Common myeloid progenitor, CD34-positive (primary cell): Measurements from ENCODE around the gene CCDC40.

Experiments used
- CTCF ChIA-PET: fragments of 350-600 bp; sonication (Branson Sonifier 250); formaldehyde crosslinking; loops from one replicate; lab custom pipeline; 2021; ENCODE audit warnings: antibody characterized with exemption; lab: Charles Lee
- POLR2A ChIA-PET: fragments of 350-600 bp; sonication (Branson Sonifier 250); formaldehyde crosslinking; loops from one replicate; lab custom pipeline; 2021; ENCODE audit warnings: antibody characterized with exemption; lab: Charles Lee
- DNase-seq, 3 donors: peaks; one replicate each; pipeline versions ENCODE4 v3.0.0 to v3.0.0-alpha.2; 2013
- H3K27ac ChIP-seq, 2 experiments: 1 replicate in 1 of 2; 2 replicates in 1 of 2; pipeline ENCODE4 v1.7.0; 2013; ENCODE audit warnings: inconsistent platforms in 2 of 2, low read length in 2 of 2, mild to moderate bottlenecking in 2 of 2, low read depth in 1 of 2, moderate library complexity in 1 of 2; ENCODE audit not compliant: severe bottlenecking in 2 of 2, insufficient read depth in 1 of 2, poor library complexity in 1 of 2
- H3K27me3 ChIP-seq, 5 experiments: replicated peaks in 2 of 5; 1 replicate in 3 of 5; 2 replicates in 2 of 5; pipeline versions ENCODE4 v1.6.1 to v1.7.0; 2013; ENCODE audit warnings: low read length in 4 of 5, mild to moderate bottlenecking in 2 of 5, moderate library complexity in 2 of 5, inconsistent platforms in 1 of 5; ENCODE audit not compliant: insufficient read depth in 5 of 5, control insufficient read depth in 4 of 5
- H3K36me3 ChIP-seq, 4 experiments: 1 replicate in 2 of 4; 2 replicates in 2 of 4; pipeline versions ENCODE4 v1.6.1 to v1.7.0; 2013; ENCODE audit warnings: low read length in 3 of 4, control low read depth in 1 of 4, mild to moderate bottlenecking in 1 of 4; ENCODE audit not compliant: control insufficient read depth in 4 of 4, insufficient read depth in 4 of 4
- H3K4me1 ChIP-seq, 4 experiments: 1 replicate in 3 of 4; 2 replicates in 1 of 4; pipeline versions ENCODE4 v1.6.1 to v1.7.1; 2013; ENCODE audit warnings: low read length in 3 of 4, mild to moderate bottlenecking in 3 of 4, control low read depth in 1 of 4, inconsistent platforms in 1 of 4, moderate library complexity in 1 of 4; ENCODE audit not compliant: control insufficient read depth in 4 of 4, insufficient read depth in 4 of 4; ENCODE audit errors: control extremely low read depth in 1 of 4
- H3K4me3 ChIP-seq, 7 experiments: 1 replicate in 4 of 7; 2 replicates in 3 of 7; pipeline versions ENCODE4 v1.5.1 to v1.7.0; 2013; ENCODE audit warnings: mild to moderate bottlenecking in 7 of 7, low read length in 6 of 7, moderate library complexity in 6 of 7, inconsistent platforms in 2 of 7, low read depth in 2 of 7, control low read depth in 1 of 7; ENCODE audit not compliant: insufficient read depth in 4 of 7, control insufficient read depth in 1 of 7; ENCODE audit errors: extremely low read depth in 1 of 7
- H3K9me3 ChIP-seq, 5 experiments: 1 replicate in 4 of 5; 2 replicates in 1 of 5; pipeline versions ENCODE4 v1.6.1 to v1.7.1; 2013; ENCODE audit warnings: low read length in 4 of 5, mild to moderate bottlenecking in 2 of 5, inconsistent platforms in 1 of 5, low read depth in 1 of 5, moderate library complexity in 1 of 5; ENCODE audit not compliant: control insufficient read depth in 4 of 5, insufficient read depth in 2 of 5; ENCODE audit errors: control extremely low read depth in 1 of 5
- WGBS: methylation state at CpG from one replicate; pipeline ENCODE4 v1.1.5; 2013; ENCODE audit not compliant: insufficient coverage; 5-methylcytosine and 5-hydroxymethylcytosine counted together

The CCDC40 gene

DNA sequence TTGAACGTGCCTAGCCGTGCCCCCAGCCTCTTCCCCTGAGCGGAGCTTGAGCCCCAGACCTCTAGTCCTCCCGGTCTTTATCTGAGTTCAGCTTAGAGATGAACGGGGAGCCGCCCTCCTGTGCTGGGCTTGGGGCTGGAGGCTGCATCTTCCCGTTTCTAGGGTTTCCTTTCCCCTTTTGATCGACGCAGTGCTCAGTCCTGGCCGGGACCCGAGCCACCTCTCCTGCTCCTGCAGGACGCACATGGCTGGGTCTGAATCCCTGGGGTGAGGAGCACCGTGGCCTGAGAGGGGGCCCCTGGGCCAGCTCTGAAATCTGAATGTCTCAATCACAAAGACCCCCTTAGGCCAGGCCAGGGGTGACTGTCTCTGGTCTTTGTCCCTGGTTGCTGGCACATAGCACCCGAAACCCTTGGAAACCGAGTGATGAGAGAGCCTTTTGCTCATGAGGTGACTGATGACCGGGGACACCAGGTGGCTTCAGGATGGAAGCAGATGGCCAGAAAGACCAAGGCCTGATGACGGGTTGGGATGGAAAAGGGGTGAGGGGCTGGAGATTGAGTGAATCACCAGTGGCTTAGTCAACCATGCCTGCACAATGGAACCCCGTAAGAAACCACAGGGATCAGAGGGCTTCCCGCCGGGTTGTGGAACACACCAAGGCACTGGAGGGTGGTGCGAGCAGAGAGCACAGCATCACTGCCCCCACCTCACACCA is 65.7 kb downstream of the CCDC40 start:
- peaks cover 2 to 23% (median 14%) of the 10 kb centered on the region in 4 experiments for H3K4me1 ChIP-seq
- ChIA-PET CTCF (interaction anchor here (0.6 to 1.7 kb wide), 13 partner anchors 10 to 162 kb away, joined by 3 to 7 read pairs (median 4); no protein-coding TSS in a partner anchor), POLR2A (interaction anchor here (0.5 to 1.0 kb wide), 4 partner anchors 10 to 78 kb away, joined by 3 to 6 read pairs (median 4); no protein-coding TSS in a partner anchor)
- no peaks in the 10 kb centered on the region for H3K36me3 ChIP-seq
- no peaks in the 10 kb centered on the region for H3K27me3 ChIP-seq
- H3K27ac ChIP-seq, result no peak overlapping the region
- H3K9me3 ChIP-seq, result no peaks in the 10 kb centered on the region
- peak overlapping the region; percentile 53 to 91 (median 84) for H3K4me3 ChIP-seq
- WGBS, result 32% methylated on average over 15 of the region's 21 CpGs
- DNase-seq, result peak in 1 of 3 donors; percentile 29

DNA sequence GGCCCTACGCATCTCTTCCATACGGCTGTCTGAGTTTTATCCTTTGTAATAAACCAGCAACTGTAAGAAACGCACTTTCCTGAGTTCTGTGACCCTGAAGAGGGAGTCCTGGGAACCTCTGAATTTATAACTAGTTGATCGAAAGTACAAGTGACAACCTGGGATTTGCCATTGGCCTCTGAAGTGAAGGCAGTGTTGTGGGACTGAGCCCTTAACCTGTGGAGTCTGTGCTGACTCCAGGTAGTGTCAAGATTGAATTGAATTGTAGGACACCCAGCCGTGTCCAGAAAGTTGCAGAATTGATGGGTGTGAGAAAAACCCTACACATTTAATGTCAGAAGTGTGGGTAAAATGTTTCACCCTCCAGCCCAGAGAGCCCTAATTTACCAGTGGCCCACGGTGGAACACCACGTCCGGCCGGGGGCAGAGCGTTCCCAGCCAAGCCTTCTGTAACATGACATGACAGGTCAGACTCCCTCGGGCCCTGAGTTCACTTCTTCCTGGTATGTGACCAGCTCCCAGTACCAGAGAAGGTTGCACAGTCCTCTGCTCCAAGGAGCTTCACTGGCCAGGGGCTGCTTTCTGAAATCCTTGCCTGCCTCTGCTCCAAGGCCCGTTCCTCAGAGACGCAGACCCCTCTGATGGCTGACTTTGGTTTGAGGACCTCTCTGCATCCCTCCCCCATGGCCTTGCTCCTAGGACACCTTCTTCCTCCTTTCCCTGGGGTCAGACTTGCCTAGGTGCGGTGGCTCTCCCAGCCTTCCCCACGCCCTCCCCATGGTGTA is 66.4 kb downstream of the CCDC40 start:
- ChIA-PET CTCF (interaction anchor here (1.7 kb wide), 2 partner anchors 21 to 40 kb away, joined by 5 to 7 read pairs; no protein-coding TSS in a partner anchor), POLR2A (no interaction called here)
- H3K4me1 ChIP-seq, result peaks cover 2 to 23% (median 14%) of the 10 kb centered on the region in 4 experiments
- no peaks in the 10 kb centered on the region for H3K27me3 ChIP-seq
- H3K36me3 ChIP-seq, result no peaks in the 10 kb centered on the region
- 97% methylated on average over 13 of the region's 15 CpGs for WGBS
- no peak overlapping the region for H3K27ac ChIP-seq
- DNase-seq, result no peak
- H3K9me3 ChIP-seq, result no peaks in the 10 kb centered on the region
- H3K4me3 ChIP-seq, result no peak overlapping the region

DNA sequence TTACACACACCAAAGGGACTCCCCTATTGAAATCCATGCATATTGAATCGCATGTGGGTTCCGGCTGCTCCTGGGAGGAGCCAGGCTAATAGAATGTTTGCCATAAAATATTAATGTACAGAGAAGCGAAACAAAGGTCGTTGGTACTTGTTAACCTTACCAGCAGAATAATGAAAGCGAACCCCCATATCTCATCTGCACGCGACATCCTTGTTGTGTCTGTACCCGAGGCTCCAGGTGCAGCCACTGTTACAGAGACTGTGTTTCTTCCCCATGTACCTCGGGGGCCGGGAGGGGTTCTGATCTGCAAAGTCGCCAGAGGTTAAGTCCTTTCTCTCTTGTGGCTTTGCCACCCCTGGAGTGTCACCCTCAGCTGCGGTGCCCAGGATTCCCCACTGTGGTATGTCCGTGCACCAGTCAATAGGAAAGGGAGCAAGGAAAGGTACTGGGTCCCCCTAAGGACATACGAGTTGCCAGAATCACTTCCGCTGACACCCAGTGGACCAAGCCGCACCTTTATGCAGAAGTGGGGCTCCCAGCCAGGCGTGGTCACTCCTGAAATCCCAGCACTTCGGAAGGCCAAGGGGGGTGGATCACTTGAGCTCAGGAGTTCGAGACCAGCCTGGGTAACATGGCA is 67.1 kb downstream of the CCDC40 start:
- Histone ChIP-seq H3K27ac (no peak overlapping the region), H3K27me3 (no peaks in the 10 kb centered on the region), H3K9me3 (no peaks in the 10 kb centered on the region), H3K36me3 (no peaks in the 10 kb centered on the region), H3K4me1 (peaks cover 2 to 23% (median 14%) of the 10 kb centered on the region in 4 experiments), H3K4me3 (no peak overlapping the region)
- ChIA-PET CTCF (no interaction called here), POLR2A (no interaction called here)
- DNase-seq, result no peak
- 92% methylated on average over 16 of the region's 19 CpGs for WGBS

DNA sequence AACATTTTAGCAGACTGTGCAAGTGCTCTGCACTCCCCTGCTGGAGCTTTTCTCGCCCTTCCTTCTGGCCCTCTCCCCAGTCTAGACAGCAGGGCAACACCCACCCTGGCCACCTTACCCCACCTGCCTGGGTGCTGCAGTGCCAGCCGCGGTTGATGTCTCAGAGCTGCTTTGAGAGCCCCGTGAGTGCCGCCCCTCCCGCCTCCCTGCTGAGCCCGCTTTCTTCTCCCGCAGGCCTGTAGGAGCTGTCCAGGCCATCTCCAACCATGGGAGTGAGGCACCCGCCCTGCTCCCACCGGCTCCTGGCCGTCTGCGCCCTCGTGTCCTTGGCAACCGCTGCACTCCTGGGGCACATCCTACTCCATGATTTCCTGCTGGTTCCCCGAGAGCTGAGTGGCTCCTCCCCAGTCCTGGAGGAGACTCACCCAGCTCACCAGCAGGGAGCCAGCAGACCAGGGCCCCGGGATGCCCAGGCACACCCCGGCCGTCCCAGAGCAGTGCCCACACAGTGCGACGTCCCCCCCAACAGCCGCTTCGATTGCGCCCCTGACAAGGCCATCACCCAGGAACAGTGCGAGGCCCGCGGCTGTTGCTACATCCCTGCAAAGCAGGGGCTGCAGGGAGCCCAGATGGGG is 68.0 kb downstream of the CCDC40 start:
- H3K9me3 ChIP-seq, result no peaks in the 10 kb centered on the region
- H3K4me3 ChIP-seq, result no peak overlapping the region
- no peak overlapping the region for H3K27ac ChIP-seq
- ChIA-PET CTCF (no interaction called here), POLR2A (no interaction called here)
- no peaks in the 10 kb centered on the region for H3K27me3 ChIP-seq
- no peak for DNase-seq
- peaks cover 2 to 23% (median 14%) of the 10 kb centered on the region in 4 experiments for H3K4me1 ChIP-seq
- 97% methylated on average over 26 of the region's 26 CpGs for WGBS
- H3K36me3 ChIP-seq, result no peaks in the 10 kb centered on the region

DNA sequence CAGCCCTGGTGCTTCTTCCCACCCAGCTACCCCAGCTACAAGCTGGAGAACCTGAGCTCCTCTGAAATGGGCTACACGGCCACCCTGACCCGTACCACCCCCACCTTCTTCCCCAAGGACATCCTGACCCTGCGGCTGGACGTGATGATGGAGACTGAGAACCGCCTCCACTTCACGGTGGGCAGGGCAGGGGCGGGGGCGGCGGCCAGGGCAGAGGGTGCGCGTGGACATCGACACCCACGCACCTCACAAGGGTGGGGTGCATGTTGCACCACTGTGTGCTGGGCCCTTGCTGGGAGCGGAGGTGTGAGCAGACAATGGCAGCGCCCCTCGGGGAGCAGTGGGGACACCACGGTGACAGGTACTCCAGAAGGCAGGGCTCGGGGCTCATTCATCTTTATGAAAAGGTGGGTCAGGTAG is 68.5 kb downstream of the CCDC40 start:
- Histone ChIP-seq H3K4me3 (no peak overlapping the region), H3K27me3 (no peaks in the 10 kb centered on the region), H3K4me1 (peaks cover 2 to 21% (median 14%) of the 10 kb centered on the region in 4 experiments), H3K27ac (no peak overlapping the region), H3K9me3 (no peaks in the 10 kb centered on the region), H3K36me3 (no peaks in the 10 kb centered on the region)
- ChIA-PET POLR2A (no interaction called here), CTCF (no interaction called here)
- WGBS, result 98% methylated on average over 15 of the region's 18 CpGs
- no peak for DNase-seq

DNA sequence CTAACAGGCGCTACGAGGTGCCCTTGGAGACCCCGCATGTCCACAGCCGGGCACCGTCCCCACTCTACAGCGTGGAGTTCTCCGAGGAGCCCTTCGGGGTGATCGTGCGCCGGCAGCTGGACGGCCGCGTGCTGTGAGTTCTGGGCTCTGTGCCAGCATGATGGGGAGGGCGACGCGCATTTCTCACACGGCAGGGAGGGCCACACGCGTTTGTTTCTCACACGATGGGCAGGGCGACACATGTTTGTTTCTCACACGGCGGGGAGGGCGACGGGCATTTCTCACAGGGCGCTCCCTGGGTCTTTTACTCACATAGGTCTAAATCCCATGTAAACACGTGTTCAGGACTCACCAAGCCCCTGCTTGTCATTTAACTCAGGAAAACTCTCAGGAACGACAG is 69.3 kb downstream of the CCDC40 start:
- no peaks in the 10 kb centered on the region for H3K9me3 ChIP-seq
- no peak for DNase-seq
- H3K4me1 ChIP-seq, result peaks cover 2 to 14% (median 11%) of the 10 kb centered on the region in 4 experiments
- H3K27me3 ChIP-seq, result no peaks in the 10 kb centered on the region
- H3K4me3 ChIP-seq, result no peak overlapping the region
- CTCF ChIA-PET, result no interaction called here
- no peak overlapping the region for H3K27ac ChIP-seq
- POLR2A ChIA-PET, result no interaction called here
- H3K36me3 ChIP-seq, result no peaks in the 10 kb centered on the region
- 89% methylated on average over 29 of the region's 29 CpGs for WGBS
